Trophoblast cell (in vitro differentiated cells and primary cell): ENCODE measurements around the gene PLEKHG4B.

ENCODE experiments used
- DNase-seq, 2 donors: peaks; one replicate each; pipeline ENCODE4 v3.0.0-alpha.2; 2016
- H2AFZ ChIP-seq: 2 replicates; pipeline ENCODE4 v1.6.1; 2013; ENCODE audit warnings: low read length, moderate library complexity, mild to moderate bottlenecking; ENCODE audit not compliant: insufficient read depth, poor library complexity
- H2AK5ac ChIP-seq: 2 replicates; pipeline ENCODE4 v1.6.1; 2013; ENCODE audit warnings: mild to moderate bottlenecking, low read length
- H2BK120ac ChIP-seq: 2 replicates; pipeline ENCODE4 v1.6.1; 2013; ENCODE audit warnings: low read length, mild to moderate bottlenecking, moderate library complexity; ENCODE audit not compliant: insufficient read depth, poor library complexity
- H2BK12ac ChIP-seq: 2 replicates; pipeline ENCODE4 v1.6.1; 2013; ENCODE audit warnings: mild to moderate bottlenecking, low read length, moderate library complexity
- H2BK5ac ChIP-seq: 2 replicates; pipeline ENCODE4 v1.6.1; 2013; ENCODE audit warnings: low read length, low read depth, moderate library complexity, mild to moderate bottlenecking; ENCODE audit not compliant: poor library complexity
- H3K14ac ChIP-seq: 2 replicates; pipeline ENCODE4 v1.6.1; 2013; ENCODE audit warnings: mild to moderate bottlenecking, low read length
- H3K18ac ChIP-seq: 2 replicates; pipeline ENCODE4 v1.6.1; 2013; ENCODE audit warnings: mild to moderate bottlenecking, low read length
- H3K23ac ChIP-seq: 2 replicates; pipeline ENCODE4 v1.6.1; 2013; ENCODE audit warnings: low read length
- H3K27ac ChIP-seq: 2 replicates; pipeline ENCODE4 v1.5.1; 2013; ENCODE audit warnings: low read depth, mild to moderate bottlenecking, inconsistent platforms, low read length, moderate library complexity
- H3K27me3 ChIP-seq: 2 replicates; pipeline ENCODE4 v1.6.1; 2013; ENCODE audit warnings: inconsistent platforms, mild to moderate bottlenecking, low read length, moderate library complexity; ENCODE audit not compliant: insufficient read depth
- H3K36me3 ChIP-seq, 2 experiments: 1 replicate in 1 of 2; 2 replicates in 1 of 2; pipeline ENCODE4 v1.6.1; 2013; ENCODE audit warnings: low read length in 2 of 2, mild to moderate bottlenecking in 2 of 2, moderate library complexity in 1 of 2; ENCODE audit not compliant: insufficient read depth in 2 of 2, control insufficient read depth in 1 of 2
- H3K4ac ChIP-seq: 2 replicates; pipeline ENCODE4 v1.6.1; 2013; ENCODE audit warnings: low read depth, mild to moderate bottlenecking, low read length, moderate library complexity
- H3K4me1 ChIP-seq, 2 experiments: 1 replicate in 1 of 2; 2 replicates in 1 of 2; pipeline ENCODE4 v1.6.1; 2013; ENCODE audit warnings: low read length in 2 of 2, mild to moderate bottlenecking in 2 of 2, moderate library complexity in 1 of 2; ENCODE audit not compliant: insufficient read depth in 2 of 2, control insufficient read depth in 1 of 2
- H3K4me2 ChIP-seq: 2 replicates; pipeline ENCODE4 v1.6.1; 2013; ENCODE audit warnings: inconsistent platforms, mild to moderate bottlenecking, low read length, moderate library complexity
- H3K4me3 ChIP-seq: 2 replicates; pipeline ENCODE4 v1.5.1; 2013; ENCODE audit warnings: mild to moderate bottlenecking, low read depth, low read length, inconsistent platforms
- H3K79me1 ChIP-seq: one replicate; pipeline ENCODE4 v1.6.1; 2013; ENCODE audit warnings: low read length
- H3K79me2 ChIP-seq: 2 replicates; pipeline ENCODE4 v1.6.1; 2013; ENCODE audit warnings: low read length, mild to moderate bottlenecking; ENCODE audit not compliant: control insufficient read depth, insufficient read depth, poor library complexity
- H3K9ac ChIP-seq: 2 replicates; pipeline ENCODE4 v1.6.1; 2013; ENCODE audit warnings: mild to moderate bottlenecking, low read length
- H3K9me3 ChIP-seq: 2 replicates; pipeline ENCODE4 v1.6.1; 2013; ENCODE audit warnings: low read depth, mild to moderate bottlenecking, control low read depth, inconsistent platforms, low read length; ENCODE audit not compliant: insufficient read depth
- H4K12ac ChIP-seq: 2 replicates; pipeline ENCODE4 v1.6.1; 2013; ENCODE audit warnings: low read depth, mild to moderate bottlenecking, low read length, moderate library complexity
- H4K8ac ChIP-seq: 2 replicates; pipeline ENCODE4 v1.6.1; 2013; ENCODE audit warnings: low read depth, mild to moderate bottlenecking, low read length, moderate library complexity
- H4K91ac ChIP-seq: one replicate; pipeline ENCODE4 v1.6.1; 2013; ENCODE audit warnings: low read depth, mild to moderate bottlenecking, low read length, moderate library complexity
- WGBS: extraction: QIAGEN DNeasy Blood & Tissue Kit; methylation state at CpG from one replicate; pipeline ENCODE4 v1.1.7; 2013; ENCODE audit warnings: missing lambda C conversion rate; ENCODE audit not compliant: insufficient read length, insufficient coverage; ENCODE audit errors: extremely low coverage; 5-methylcytosine and 5-hydroxymethylcytosine counted together

The PLEKHG4B gene

DNA sequence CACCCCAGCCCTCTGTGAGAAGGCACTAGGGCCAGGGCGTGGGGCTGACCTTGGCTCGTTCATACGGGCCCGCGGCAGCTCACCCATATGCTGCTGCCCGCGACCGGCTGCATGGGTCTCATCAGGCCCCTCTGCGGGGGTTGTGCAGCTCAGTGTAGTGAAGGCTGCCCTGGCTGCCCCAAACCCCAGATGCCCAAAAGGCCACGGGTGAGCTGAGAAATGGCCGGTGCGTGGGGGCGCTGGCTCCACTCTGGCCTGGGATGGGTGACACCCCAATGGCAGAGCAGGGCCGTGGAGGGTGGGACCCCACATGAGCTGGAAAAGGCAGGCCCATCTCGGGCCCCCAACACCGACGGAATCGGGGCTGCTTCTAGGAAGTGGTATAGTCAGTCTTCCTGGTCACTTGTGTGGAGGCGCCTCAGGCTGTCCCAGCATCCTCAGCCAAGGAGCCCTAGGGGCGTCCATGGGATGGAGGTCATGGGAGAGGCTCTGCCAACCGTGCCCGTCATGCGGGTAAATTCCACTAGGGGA lies 79.9 kb downstream of the PLEKHG4B start:
- H2BK5ac ChIP-seq: no peak overlapping the region
- H3K27ac ChIP-seq: no peak overlapping the region
- no peak overlapping the region for H2AFZ ChIP-seq
- DNase-seq: no peak
- H3K14ac ChIP-seq: no peak overlapping the region
- no peak overlapping the region for H3K4me3 ChIP-seq
- no peak overlapping the region for H3K23ac ChIP-seq
- H2BK12ac ChIP-seq: no peak overlapping the region
- H4K91ac ChIP-seq: no peak overlapping the region
- H2BK120ac ChIP-seq: no peak overlapping the region
- no peak overlapping the region for H3K4ac ChIP-seq
- H2AK5ac ChIP-seq: no peak overlapping the region
- no peaks in the 10 kb centered on the region for H3K79me2 ChIP-seq
- no peaks in the 10 kb centered on the region for H3K27me3 ChIP-seq
- no peak overlapping the region for H3K9ac ChIP-seq
- no peaks in the 10 kb centered on the region for H3K9me3 ChIP-seq
- WGBS: no CpG with 5 or more reads among the region's 23 CpGs
- no peak overlapping the region for H4K8ac ChIP-seq
- no peak overlapping the region for H3K18ac ChIP-seq
- H3K4me1 ChIP-seq: peaks cover 14% of the 10 kb centered on the region in 2 experiments
- no peak overlapping the region for H3K4me2 ChIP-seq
- H3K36me3 ChIP-seq: peaks cover 54 to 55% of the 10 kb centered on the region in 2 experiments
- peaks cover 3% of the 10 kb centered on the region for H3K79me1 ChIP-seq
- no peak overlapping the region for H4K12ac ChIP-seq

DNA sequence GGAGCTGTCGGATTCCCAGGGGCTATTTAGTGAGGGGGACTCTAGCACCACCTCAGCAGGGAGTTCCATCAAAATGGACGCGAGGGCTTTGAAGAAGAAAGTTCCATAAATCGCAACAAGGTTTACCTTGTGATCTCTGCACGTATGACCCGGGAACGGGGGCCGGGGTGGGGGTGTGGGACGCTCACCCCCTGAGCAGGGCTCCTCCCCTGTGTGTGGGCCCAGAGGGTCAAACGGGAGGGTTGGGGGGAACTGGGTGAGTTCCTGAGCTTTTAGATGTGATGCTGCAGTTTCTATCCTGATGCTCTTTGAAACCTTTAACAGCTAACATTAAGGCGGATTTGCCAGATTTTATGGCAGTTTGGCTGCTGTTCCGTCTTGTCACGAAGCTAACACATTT lies 80.5 kb downstream of the PLEKHG4B start:
- Histone ChIP-seq H3K27me3 (no peaks in the 10 kb centered on the region), H2BK5ac (no peak overlapping the region), H4K91ac (no peak overlapping the region), H3K4ac (no peak overlapping the region), H3K4me3 (no peak overlapping the region), H3K9me3 (no peaks in the 10 kb centered on the region), H2AFZ (no peak overlapping the region), H4K8ac (no peak overlapping the region), H2AK5ac (no peak overlapping the region), H3K79me2 (no peaks in the 10 kb centered on the region), H2BK12ac (no peak overlapping the region), H3K27ac (no peak overlapping the region), H3K79me1 (peaks cover 3% of the 10 kb centered on the region), H3K14ac (no peak overlapping the region), H4K12ac (no peak overlapping the region), H3K23ac (no peak overlapping the region), H2BK120ac (no peak overlapping the region), H3K4me1 (peaks cover 14% of the 10 kb centered on the region in 2 experiments), H3K9ac (no peak overlapping the region), H3K4me2 (no peak overlapping the region), H3K18ac (no peak overlapping the region), H3K36me3 (peaks cover 54 to 55% of the 10 kb centered on the region in 2 experiments)
- no peak for DNase-seq
- WGBS: no CpG with 5 or more reads among the region's 13 CpGs

DNA sequence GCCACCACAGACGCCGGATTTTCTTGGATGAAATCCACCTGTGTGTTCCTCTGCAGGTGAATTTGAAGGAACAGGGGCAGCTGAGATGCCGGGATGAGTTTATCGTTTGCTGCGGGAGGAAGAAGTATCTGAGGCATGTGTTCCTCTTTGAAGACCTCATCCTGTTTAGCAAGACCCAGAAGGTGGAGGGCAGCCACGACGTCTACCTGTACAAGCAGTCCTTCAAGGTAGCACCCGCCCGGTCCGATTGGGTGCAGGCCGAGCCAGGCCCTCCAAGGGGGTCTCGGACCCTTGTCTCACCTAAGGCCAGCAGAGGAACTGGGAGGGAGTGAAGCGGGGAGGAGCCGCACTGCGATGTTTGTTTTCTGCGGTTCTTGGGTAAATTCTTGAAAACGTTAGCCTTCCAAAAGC lies 80.9 kb downstream of the PLEKHG4B start:
- no peak overlapping the region for H3K4me2 ChIP-seq
- no peak overlapping the region for H3K23ac ChIP-seq
- no peak overlapping the region for H2AFZ ChIP-seq
- no peak overlapping the region for H2AK5ac ChIP-seq
- peak in 1 of 2 donors; percentile 26 for DNase-seq
- no peak overlapping the region for H3K9ac ChIP-seq
- no peak overlapping the region for H4K12ac ChIP-seq
- H3K4me3 ChIP-seq: no peak overlapping the region
- H3K4ac ChIP-seq: no peak overlapping the region
- no peak overlapping the region for H2BK120ac ChIP-seq
- no peak overlapping the region for H3K27ac ChIP-seq
- H3K18ac ChIP-seq: no peak overlapping the region
- H4K91ac ChIP-seq: no peak overlapping the region
- H3K79me1 ChIP-seq: peaks cover 3% of the 10 kb centered on the region
- H3K27me3 ChIP-seq: no peaks in the 10 kb centered on the region
- H3K9me3 ChIP-seq: no peaks in the 10 kb centered on the region
- H2BK5ac ChIP-seq: no peak overlapping the region
- H3K14ac ChIP-seq: no peak overlapping the region
- no peak overlapping the region for H2BK12ac ChIP-seq
- WGBS: no CpG with 5 or more reads among the region's 17 CpGs
- H3K79me2 ChIP-seq: no peaks in the 10 kb centered on the region
- no peak overlapping the region for H4K8ac ChIP-seq
- peaks cover 58% of the 10 kb centered on the region in 2 experiments for H3K36me3 ChIP-seq
- peaks cover 14% of the 10 kb centered on the region in 2 experiments for H3K4me1 ChIP-seq

DNA sequence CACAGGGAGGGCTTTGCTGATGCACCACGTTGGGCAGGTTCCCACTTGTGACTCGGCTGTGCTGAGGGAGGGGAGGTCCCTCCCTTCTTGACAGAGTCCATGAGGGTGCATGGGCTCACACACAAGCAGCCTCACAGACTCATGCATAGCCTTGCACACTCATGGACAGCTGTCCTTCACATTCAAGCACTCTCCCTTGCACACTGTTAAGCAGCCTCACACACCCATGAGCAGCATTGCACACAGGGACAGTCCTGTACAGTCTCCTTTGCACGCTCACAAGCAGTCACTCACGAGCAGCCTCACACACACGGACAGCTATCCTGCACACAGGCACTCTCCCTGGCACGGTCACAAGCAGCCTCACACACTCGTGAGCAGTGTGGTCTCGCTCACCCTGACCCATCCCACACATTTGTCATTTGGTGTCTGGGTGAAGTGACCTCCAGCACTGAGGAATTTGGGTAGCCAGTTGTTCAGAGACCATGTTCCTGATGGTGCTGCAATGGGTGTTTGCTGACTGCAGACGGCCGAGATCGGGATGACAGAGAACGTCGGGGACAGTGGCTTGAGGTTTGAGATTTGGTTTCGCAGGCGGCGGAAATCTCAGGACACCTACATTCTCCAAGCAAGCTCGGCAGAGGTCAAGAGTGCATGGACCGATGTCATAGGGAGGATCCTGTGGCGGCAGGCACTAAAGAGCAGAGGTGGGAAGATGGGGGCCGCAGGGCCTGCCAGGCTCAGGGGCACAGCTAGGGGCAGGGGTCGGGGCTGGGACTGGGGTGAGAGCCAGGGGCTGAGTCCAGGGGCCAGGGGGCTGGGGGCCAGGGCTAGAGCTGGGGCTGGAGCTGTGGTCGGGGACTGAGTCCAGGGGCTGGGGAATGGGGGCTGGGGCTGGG lies 81.7 kb downstream of the PLEKHG4B start:
- no peak overlapping the region for H2AK5ac ChIP-seq

More for the DNA sequence above, 81.7 kb downstream of the PLEKHG4B start:
- no peak overlapping the region for H3K27ac ChIP-seq
- H2BK120ac ChIP-seq: no peak overlapping the region
- no peaks in the 10 kb centered on the region for H3K9me3 ChIP-seq
- H2AFZ ChIP-seq: no peak overlapping the region
- H3K79me2 ChIP-seq: no peaks in the 10 kb centered on the region
- H4K8ac ChIP-seq: no peak overlapping the region
- H3K4me1 ChIP-seq: peaks cover 14% of the 10 kb centered on the region in 2 experiments
- H4K91ac ChIP-seq: no peak overlapping the region
- no peak overlapping the region for H3K18ac ChIP-seq
- DNase-seq: no peak
- no peak overlapping the region for H3K4ac ChIP-seq
- peaks cover 59 to 61% of the 10 kb centered on the region in 2 experiments for H3K36me3 ChIP-seq
- no peak overlapping the region for H3K4me2 ChIP-seq
- H4K12ac ChIP-seq: no peak overlapping the region
- H3K23ac ChIP-seq: no peak overlapping the region
- no peak overlapping the region for H3K4me3 ChIP-seq
- H3K27me3 ChIP-seq: no peaks in the 10 kb centered on the region
- H2BK5ac ChIP-seq: no peak overlapping the region
- H2BK12ac ChIP-seq: no peak overlapping the region
- no peak overlapping the region for H3K14ac ChIP-seq
- WGBS: no CpG with 5 or more reads among the region's 22 CpGs
- no peak overlapping the region for H3K9ac ChIP-seq
- H3K79me1 ChIP-seq: peaks cover 3% of the 10 kb centered on the region
